ENCODE results near the gene PRC1. TPM values are rescaled to one million over a fixed set of nuclear protein-coding genes. Genes with fewer than 3 reads are reported as not detected.

Gene PRC1

DNA sequence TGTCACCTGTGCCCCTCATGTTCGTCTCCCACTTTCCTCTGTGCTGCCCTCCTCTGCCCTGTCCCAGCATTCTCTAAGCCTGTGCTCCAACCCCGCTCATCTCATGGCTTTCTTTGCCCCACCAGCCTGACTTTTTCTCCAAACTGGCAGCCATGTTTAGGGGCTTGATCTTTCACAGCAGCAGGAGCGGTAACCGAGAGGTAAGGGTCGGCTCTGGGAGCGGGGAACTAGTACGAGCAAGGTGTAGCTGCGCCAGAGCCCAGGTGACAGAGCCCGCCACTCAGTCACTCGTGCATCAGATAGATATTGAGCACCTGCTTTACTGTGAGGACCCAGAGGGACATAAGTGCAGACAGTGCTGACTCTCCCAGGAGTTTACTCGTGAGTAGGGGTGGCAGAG, 77.9 kb downstream of the PRC1 start:
- Histone ChIP-seq H4K8ac (ENCODE audit: low read depth, low read length) (no peak overlapping the region), H3K9ac (ENCODE audit: low read length) (no peak overlapping the region), H2BK120ac (ENCODE audit: low read depth, low read length) (no peak overlapping the region), H4K5ac (ENCODE audit: low read length) (no peak overlapping the region), H3K4me2 (ENCODE audit: low read length) (no peak overlapping the region), H3K79me2 (ENCODE audit: control insufficient read depth, insufficient read depth, low read length) (no peaks in the 10 kb centered on the region), H3K36me3 (ENCODE audit: control insufficient read depth, insufficient read depth, low read length) (no peaks in the 10 kb centered on the region), H3K56ac (ENCODE audit: low read length) (no peak overlapping the region), H3K4me3 (ENCODE audit: low read length) (no peak overlapping the region), H2AK5ac (ENCODE audit: low read length) (no peak overlapping the region), H3K23ac (ENCODE audit: low read length) (no peak overlapping the region), H3K79me1 (ENCODE audit: low read length) (no peaks in the 10 kb centered on the region), H3K27me3 (ENCODE audit: insufficient read depth, low read length, poor library complexity) (no peaks in the 10 kb centered on the region), H3K18ac (ENCODE audit: low read length) (no peak overlapping the region), H2BK15ac (replicated peaks; ENCODE audit: low read depth) (no peak overlapping the region), H3K4ac (ENCODE audit: low read depth, low read length) (no peak overlapping the region), H3K27ac (ENCODE audit: low read depth, low read length) (no peak overlapping the region), H3K4me1 (ENCODE audit: control insufficient read depth, low read depth, low read length) (no peaks in the 10 kb centered on the region), H2BK5ac (ENCODE audit: low read length) (no peak overlapping the region)
- no peak for DNase-seq
- no CpG with 5 or more reads among the region's 11 CpGs for WGBS (ENCODE audit: extremely low coverage, insufficient coverage, low lambda C conversion rate)

Small RNA genes lying within 50 kb of the gene (small RNA-seq; reads per million reads assigned to genes)
- not detected for gene RF00019 (ENCODE audit: insufficient read depth)

All from mesendoderm (in vitro differentiated cells).